LNCaP clone FGC (cell line): Measurements from ENCODE around the gene THOP1.

Experiments used
- DNase-seq: peaks from one replicate; pipeline ENCODE4 v3.0.0-alpha.2; 2011; ENCODE audit warnings: low read depth
- H3K4me3 ChIP-seq: 2 replicates; pipeline ENCODE4 v1.5.1; 2011; ENCODE audit warnings: mild to moderate bottlenecking, low read depth, low read length, control low read depth
- CTCF ChIP-seq: IDR thresholded peaks from 2 replicates; pipeline ENCODE4 v1.5.1; 2012; ENCODE audit warnings: mild to moderate bottlenecking; ENCODE audit not compliant: control insufficient read depth, insufficient read depth; ENCODE audit errors: extremely low read depth

THOP1 gene

GRCh38 chr19:2799273-2800020 is 14.1 kb downstream of the THOP1 start:
- TF ChIP-seq CTCF: no peak
- DNase-seq: no peak
- no peak overlapping the region for H3K4me3 ChIP-seq

GRCh38 chr19:2800506-2800905 is 15.2 kb downstream of the THOP1 start:
- no peak for DNase-seq

GRCh38 chr19:2802826-2803225 is 17.5 kb downstream of the THOP1 start:
- no peak for TF ChIP-seq CTCF
- no peak overlapping the region for H3K4me3 ChIP-seq
- DNase-seq: no peak

More at GRCh38 chr19:2800506-2800905, 15.2 kb downstream of the THOP1 start:
- H3K4me3 ChIP-seq: no peak overlapping the region
- no peak for TF ChIP-seq CTCF

DNA sequence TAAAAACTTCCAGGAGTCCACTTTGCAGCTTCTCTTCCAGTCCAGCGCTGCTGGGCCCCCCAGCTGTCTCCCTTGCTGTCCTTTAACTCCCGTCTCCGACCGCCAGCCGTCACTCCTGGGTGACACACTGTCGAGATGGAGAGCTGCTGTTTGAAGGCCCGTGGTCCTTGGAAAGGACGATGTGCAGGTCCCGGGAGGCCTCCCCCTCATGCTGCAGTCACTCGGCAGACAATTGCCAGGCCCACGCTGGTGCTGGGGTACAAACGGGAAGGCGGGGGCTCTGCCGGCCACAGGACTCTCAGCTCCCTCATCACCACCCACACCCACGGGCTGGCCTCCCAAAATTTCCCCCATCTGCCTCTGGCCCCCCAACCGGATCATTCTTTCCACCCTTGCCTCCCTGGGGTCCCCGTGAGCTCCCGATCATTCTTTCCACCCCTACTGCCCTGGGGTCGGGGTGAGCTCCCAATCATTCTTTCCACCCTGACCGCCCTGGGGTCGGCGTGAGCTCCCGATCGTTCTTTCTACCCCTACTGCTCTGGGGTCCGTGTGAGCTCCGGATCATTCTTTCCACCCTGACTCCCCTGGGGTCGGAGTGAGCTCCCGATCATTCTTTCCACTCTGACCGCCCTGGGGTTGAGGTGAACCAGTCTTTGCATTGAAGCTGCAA is 18.3 kb downstream of the THOP1 start:
- TF ChIP-seq CTCF: no peak
- H3K4me3 ChIP-seq: no peak overlapping the region
- DNase-seq: no peak

DNA sequence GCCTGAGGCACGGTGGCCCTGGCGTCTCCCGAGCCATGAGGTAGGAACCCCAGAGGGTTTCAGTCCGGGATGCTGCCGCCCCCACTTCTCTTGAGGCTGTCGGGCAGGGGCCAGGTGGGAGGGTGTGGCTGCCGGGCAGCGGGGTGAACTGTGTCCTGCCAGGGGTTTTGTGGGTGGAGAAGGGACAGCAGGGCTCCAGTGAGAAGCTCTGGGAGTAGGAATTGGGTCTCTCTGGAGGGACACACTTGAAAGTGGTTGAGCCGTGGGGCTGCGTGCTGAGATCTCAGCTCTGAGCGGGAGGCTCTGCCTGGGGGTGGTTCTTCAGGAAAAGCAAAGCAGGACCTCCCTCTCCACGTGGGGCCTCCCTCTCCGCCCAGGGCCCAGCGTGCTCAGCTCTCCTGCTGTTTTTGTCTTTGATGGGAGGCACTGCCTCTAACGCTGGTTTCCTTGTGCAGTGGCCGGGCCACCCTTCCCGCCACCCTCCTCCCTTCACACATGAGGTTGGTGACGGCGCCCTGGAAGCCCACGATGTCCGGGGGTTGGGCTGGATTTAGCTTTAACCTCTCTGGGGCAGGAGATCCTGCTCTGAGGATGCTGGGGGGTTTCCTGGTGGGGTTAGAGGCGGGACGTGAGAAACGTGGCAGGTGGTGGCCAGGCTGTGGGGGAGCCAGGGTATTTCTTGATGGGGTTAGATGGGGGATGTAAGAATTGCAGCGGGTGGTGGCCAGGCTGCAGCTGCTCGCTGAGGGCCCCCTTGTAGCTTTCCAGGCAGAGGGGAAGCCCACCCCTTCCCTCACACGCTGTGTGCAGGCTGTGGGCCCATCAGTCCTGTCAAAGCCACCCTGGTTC is 19.1 kb downstream of the THOP1 start:
- H3K4me3 ChIP-seq: no peak overlapping the region
- DNase-seq: no peak
- TF ChIP-seq CTCF: no peak

- no peak for DNase-seq
- H3K4me3 ChIP-seq: no peak overlapping the region
- no peak for TF ChIP-seq CTCF
Measured at GRCh38 chr19:2805261-2805900, 20.1 kb downstream of the THOP1 start.
